AG04449 (cell line): ENCODE data around the gene ELOVL6.

Experiments
- CTCF ChIA-PET: fragments of 350-600 bp; formaldehyde crosslinking; extraction: SDS; loops from one replicate; lab custom pipeline; 2021; ENCODE audit warnings: antibody characterized with exemption; lab: Yijun Ruan, JAX
- POLR2A ChIA-PET: fragments of 400-600, 350-600 bp; formaldehyde crosslinking; extraction: SDS; loops from one replicate; lab custom pipeline; 2020; ENCODE audit warnings: antibody characterized with exemption, inconsistent platforms; lab: Yijun Ruan, JAX
- DNase-seq: peaks from one replicate; pipeline ENCODE4 v3.0.0-alpha.2; 2010; ENCODE audit warnings: low read depth, low spot score
- H3K4me3 ChIP-seq: 2 replicates; pipeline ENCODE4 v1.5.1; 2011; ENCODE audit warnings: low read depth, mild to moderate bottlenecking, control low read depth, low read length
- CTCF ChIP-seq: IDR thresholded peaks from one replicate; pipeline ENCODE4 v1.5.1; 2011; ENCODE audit warnings: mild to moderate bottlenecking, moderate library complexity, low read length, control low read depth, inconsistent platforms; ENCODE audit not compliant: insufficient read depth; ENCODE audit errors: missing control alignments

Gene ELOVL6

GRCh38 chr4:110171971-110172370, 26.4 kb downstream of the ELOVL6 start:
- CTCF ChIA-PET, result no interaction called here
- no peak for DNase-seq
- TF ChIP-seq CTCF, result no peak
- H3K4me3 ChIP-seq, result no peak overlapping the region
- POLR2A ChIA-PET, result interaction anchor here (0.7 kb wide), 1 partner anchor 37 kb away, joined by 3 read pairs; no protein-coding TSS in a partner anchor

- CTCF ChIA-PET, result interaction anchor here (0.9 to 1.3 kb wide), 3 partner anchors 9 to 122 kb away, joined by 3 to 5 read pairs (median 3); no protein-coding TSS in a partner anchor
- no peak for DNase-seq
- TF ChIP-seq CTCF, result no peak
- H3K4me3 ChIP-seq, result no peak overlapping the region
- POLR2A ChIA-PET, result interaction anchor here (0.7 kb wide), 1 partner anchor 1043 kb away, joined by 3 read pairs; no protein-coding TSS in a partner anchor
Measured at GRCh38 chr4:110170861-110171260, 27.6 kb downstream of the ELOVL6 start.

GRCh38 chr4:110165382-110166286, 32.8 kb downstream of the ELOVL6 start:
- no peak overlapping the region for H3K4me3 ChIP-seq
- no peak for DNase-seq
- ChIA-PET CTCF (interaction anchor here (0.8 to 2.6 kb wide), 8 partner anchors 10 to 345 kb away, joined by 3 to 16 read pairs (median 4); no protein-coding TSS in a partner anchor), POLR2A (interaction anchor here (0.6 to 1.2 kb wide), 2 partner anchors 33 to 1311 kb away, joined by 3 to 9 read pairs; partner anchors contain the start of gene ELOVL6)
- TF ChIP-seq CTCF, result no peak

- POLR2A ChIA-PET, result interaction anchor here (0.6 to 1.2 kb wide), 2 partner anchors 34 to 1312 kb away, joined by 3 to 9 read pairs; partner anchors contain the start of gene ELOVL6
- CTCF ChIA-PET, result interaction anchor here (0.8 to 2.6 kb wide), 9 partner anchors 11 to 346 kb away, joined by 3 to 16 read pairs (median 4); no protein-coding TSS in a partner anchor
- no peak for TF ChIP-seq CTCF
- no peak for DNase-seq
- H3K4me3 ChIP-seq, result no peak overlapping the region
Measured at GRCh38 chr4:110164856-110165255, 33.6 kb downstream of the ELOVL6 start.

GRCh38 chr4:110164251-110164650, 34.2 kb downstream of the ELOVL6 start:
- no peak overlapping the region for H3K4me3 ChIP-seq
- no peak for DNase-seq
- CTCF ChIA-PET, result interaction anchor here (1.0 to 2.6 kb wide), 5 partner anchors 11 to 158 kb away, joined by 4 to 16 read pairs (median 4); no protein-coding TSS in a partner anchor
- no peak for TF ChIP-seq CTCF
- POLR2A ChIA-PET, result interaction anchor here (1.2 kb wide), 1 partner anchor 34 kb away, joined by 9 read pairs; the partner anchor contains the start of gene ELOVL6
